ENCODE measurements around the gene PDLIM5. TPM values are rescaled to one million over a fixed set of nuclear protein-coding genes. Genes with fewer than 3 reads are reported as not detected.
"Not testable (repeated sequence)": the region's sequence is repeated elsewhere in the genome, so short reads cannot be mapped to it uniquely, and the experiment has no call there.

Gene PDLIM5
- total RNA-seq, 1 experiment from 2014 or later: 158 TPM

GRCh38 chr4:94550851-94551250 is 99.1 kb downstream of the PDLIM5 start:
- Mint-ChIP-seq H3K4me1 (ENCODE audit: insufficient read depth, unreplicated experiment) (peaks cover 24% of the 10 kb centered on the region), H3K27me3 (ENCODE audit: insufficient read depth, unreplicated experiment) (no peaks in the 10 kb centered on the region), H3K4me3 (ENCODE audit: unreplicated experiment) (no peak overlapping the region), H3K27ac (ENCODE audit: low read depth, unreplicated experiment) (no peak overlapping the region), H3K36me3 (ENCODE audit: insufficient read depth, unreplicated experiment) (no peaks in the 10 kb centered on the region), H3K9me3 (ENCODE audit: unreplicated experiment) (no peaks in the 10 kb centered on the region)
- ChIA-PET CTCF (interaction anchor here (1.5 to 3.3 kb wide), 2 partner anchors 10 to 144 kb away, joined by 5 to 21 read pairs; no protein-coding TSS in a partner anchor), POLR2A (interaction anchor here (0.6 to 3.4 kb wide), 7 partner anchors 10 to 140 kb away, joined by 3 to 23 read pairs (median 5); no protein-coding TSS in a partner anchor)
- intact Hi-C loops (cut with micrococcal nuclease): no loop called here
- no peak for TF ChIP-seq CTCF (IDR thresholded peaks at IDR 0.05; ENCODE audit: unreplicated experiment)
- no TSS peak for BruUV-seq (replicated peaks)
- DNase-seq (ENCODE audit: unreplicated experiment): no peak

DNA sequence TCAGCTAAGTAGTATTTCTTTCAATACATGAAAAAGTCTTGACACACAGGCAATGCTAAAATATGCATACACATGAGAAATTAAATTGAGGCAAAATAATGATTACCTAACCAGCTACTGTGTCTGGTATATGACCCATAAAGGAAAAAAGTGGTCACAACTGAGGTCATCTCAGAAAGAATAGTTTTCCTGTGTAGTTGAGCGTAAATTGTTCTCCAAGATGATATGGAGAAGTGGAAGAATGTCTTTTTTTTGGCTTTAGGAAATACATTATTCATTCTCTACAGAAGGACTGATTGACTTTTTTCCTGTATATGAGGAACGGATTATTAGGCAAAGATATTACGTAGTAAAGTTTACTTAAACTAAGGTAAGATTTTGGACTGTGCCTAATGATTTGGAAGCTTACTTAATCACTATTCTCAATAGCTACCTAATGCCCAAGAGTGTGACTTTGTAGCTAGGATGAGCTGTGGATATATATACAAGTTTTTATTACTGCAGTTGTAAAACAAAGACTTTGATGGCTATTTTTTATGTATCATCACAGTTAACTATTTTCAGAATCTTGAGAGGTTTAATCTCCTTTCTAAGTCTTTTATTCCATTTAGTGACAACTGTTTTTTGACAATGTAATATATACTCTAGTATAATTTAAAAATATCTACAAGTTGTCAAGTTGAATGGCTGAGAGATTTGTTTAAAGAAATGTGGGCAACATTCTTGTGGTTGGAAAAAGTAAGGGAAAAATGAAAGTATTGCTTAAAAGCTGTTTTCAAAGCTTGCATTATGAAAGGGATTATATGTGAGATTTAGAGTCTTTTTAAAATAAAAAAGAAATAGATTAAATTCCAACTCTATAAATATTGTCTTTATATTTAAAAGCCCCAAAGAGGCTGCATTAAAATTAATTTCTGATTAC is 100.2 kb downstream of the PDLIM5 start:
- H3K27ac Mint-ChIP-seq (ENCODE audit: low read depth, unreplicated experiment): no peak overlapping the region
- H3K4me1 Mint-ChIP-seq (ENCODE audit: insufficient read depth, unreplicated experiment): peaks cover 24% of the 10 kb centered on the region
- no peak for DNase-seq (ENCODE audit: unreplicated experiment)
- POLR2A ChIA-PET: interaction anchor here (0.6 to 3.4 kb wide), 7 partner anchors 9 to 104 kb away, joined by 3 to 23 read pairs (median 4); no protein-coding TSS in a partner anchor
- TF ChIP-seq CTCF (IDR thresholded peaks at IDR 0.05; ENCODE audit: unreplicated experiment): no peak
- no peaks in the 10 kb centered on the region for H3K9me3 Mint-ChIP-seq (ENCODE audit: unreplicated experiment)
- H3K27me3 Mint-ChIP-seq (ENCODE audit: insufficient read depth, unreplicated experiment): no peaks in the 10 kb centered on the region
- no peak overlapping the region for H3K4me3 Mint-ChIP-seq (ENCODE audit: unreplicated experiment)
- no peaks in the 10 kb centered on the region for H3K36me3 Mint-ChIP-seq (ENCODE audit: insufficient read depth, unreplicated experiment)
- intact Hi-C loops (cut with micrococcal nuclease): no loop called here
- CTCF ChIA-PET: interaction anchor here (1.5 to 3.3 kb wide), 2 partner anchors 9 to 145 kb away, joined by 5 to 21 read pairs; no protein-coding TSS in a partner anchor
- no TSS peak for BruUV-seq (replicated peaks)

GRCh38 chr4:94556047-94556446 is 104.3 kb downstream of the PDLIM5 start:
- CTCF ChIA-PET; H3K27ac Mint-ChIP-seq (ENCODE audit: low read depth, unreplicated experiment); BruUV-seq (replicated peaks); intact Hi-C loops (cut with micrococcal nuclease); POLR2A ChIA-PET; H3K9me3 Mint-ChIP-seq (ENCODE audit: unreplicated experiment); DNase-seq (ENCODE audit: unreplicated experiment); H3K4me3 Mint-ChIP-seq (ENCODE audit: unreplicated experiment); H3K27me3 Mint-ChIP-seq (ENCODE audit: insufficient read depth, unreplicated experiment); H3K36me3 Mint-ChIP-seq (ENCODE audit: insufficient read depth, unreplicated experiment): not testable (repeated sequence)
- H3K4me1 Mint-ChIP-seq (ENCODE audit: insufficient read depth, unreplicated experiment): peaks cover 13% of the 10 kb centered on the region

DNA sequence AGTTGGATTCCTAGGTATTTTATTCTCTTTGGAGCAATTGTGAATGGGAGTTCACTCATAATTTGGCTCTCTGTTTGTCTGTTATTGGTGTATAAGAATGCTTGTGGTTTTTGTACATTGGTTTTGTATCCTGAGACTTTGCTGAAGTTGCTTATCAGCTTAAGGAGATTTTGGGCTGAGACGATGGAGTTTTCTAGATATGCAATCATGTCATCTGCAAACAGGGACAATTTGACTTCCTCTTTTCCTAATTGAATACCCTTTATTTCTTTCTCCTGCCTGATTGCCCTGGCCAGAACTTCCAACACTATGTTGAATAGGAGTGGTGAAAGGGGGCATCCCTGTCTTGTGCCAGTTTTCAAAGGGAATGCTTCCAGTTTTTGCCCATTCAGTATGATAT is 105.9 kb downstream of the PDLIM5 start:
- H3K4me3 Mint-ChIP-seq (ENCODE audit: unreplicated experiment); H3K27me3 Mint-ChIP-seq (ENCODE audit: insufficient read depth, unreplicated experiment); H3K9me3 Mint-ChIP-seq (ENCODE audit: unreplicated experiment); H3K27ac Mint-ChIP-seq (ENCODE audit: low read depth, unreplicated experiment); intact Hi-C loops (cut with micrococcal nuclease); DNase-seq (ENCODE audit: unreplicated experiment); BruUV-seq (replicated peaks); H3K36me3 Mint-ChIP-seq (ENCODE audit: insufficient read depth, unreplicated experiment): not testable (repeated sequence)
- peaks cover 25% of the 10 kb centered on the region for H3K4me1 Mint-ChIP-seq (ENCODE audit: insufficient read depth, unreplicated experiment)
- CTCF ChIA-PET: interaction anchor here (0.7 to 0.9 kb wide), 2 partner anchors 12 to 38 kb away, joined by 3 read pairs; no protein-coding TSS in a partner anchor
- POLR2A ChIA-PET: interaction anchor here (4.0 kb wide), 1 partner anchor 106 kb away, joined by 30 read pairs; the partner anchor contains the start of gene PDLIM5

DNA sequence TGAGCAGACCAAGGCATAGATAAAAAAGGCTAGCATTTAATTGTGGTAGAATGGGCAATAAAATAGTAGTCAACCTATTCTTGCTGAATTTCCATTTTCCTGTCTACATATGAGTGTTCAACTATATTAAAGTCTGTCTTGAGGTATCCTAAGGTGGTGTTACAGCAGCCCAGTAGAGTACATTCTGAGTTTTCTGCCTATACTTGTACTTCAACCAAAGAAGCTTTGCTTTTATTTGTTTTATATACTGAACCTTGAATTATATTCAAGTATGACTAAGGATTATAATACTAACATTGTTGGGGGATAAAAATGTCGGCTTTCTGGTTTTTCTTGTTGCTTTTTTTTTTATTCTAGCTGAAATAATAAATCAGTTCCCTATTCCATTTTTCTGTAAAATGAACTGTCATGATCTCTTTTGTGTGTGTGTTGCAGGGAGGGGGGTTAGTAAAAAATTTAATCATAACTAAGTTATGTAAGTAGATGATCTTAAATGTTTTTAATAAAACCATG is 106.7 kb downstream of the PDLIM5 start:
- H3K27ac Mint-ChIP-seq (ENCODE audit: low read depth, unreplicated experiment): peak overlapping the region; percentile 59

More for the DNA sequence above, 106.7 kb downstream of the PDLIM5 start:
- no peaks in the 10 kb centered on the region for H3K9me3 Mint-ChIP-seq (ENCODE audit: unreplicated experiment)
- intact Hi-C loops (cut with micrococcal nuclease): no loop called here
- ChIA-PET CTCF (interaction anchor here (0.9 kb wide), 1 partner anchor 13 kb away, joined by 3 read pairs; no protein-coding TSS in a partner anchor), POLR2A (interaction anchor here (1.3 to 4.8 kb wide), 3 partner anchors 8 to 150 kb away, joined by 3 to 30 read pairs (median 23); partner anchors contain the start of gene PDLIM5)
- peaks cover 5% of the 10 kb centered on the region for H3K36me3 Mint-ChIP-seq (ENCODE audit: insufficient read depth, unreplicated experiment)
- no peak for DNase-seq (ENCODE audit: unreplicated experiment)
- H3K4me1 Mint-ChIP-seq (ENCODE audit: insufficient read depth, unreplicated experiment): peaks cover 26% of the 10 kb centered on the region
- no TSS peak for BruUV-seq (replicated peaks)
- TF ChIP-seq CTCF (IDR thresholded peaks at IDR 0.05; ENCODE audit: unreplicated experiment): no peak
- no peak overlapping the region for H3K4me3 Mint-ChIP-seq (ENCODE audit: unreplicated experiment)
- no peaks in the 10 kb centered on the region for H3K27me3 Mint-ChIP-seq (ENCODE audit: insufficient read depth, unreplicated experiment)

Measured in MCF 10A (cell line).